Measurements from ENCODE around the gene GHR.
"Not testable (repeated sequence)": the region's sequence is repeated elsewhere in the genome, so short reads cannot be mapped to it uniquely, and the experiment has no call there.

GHR gene

DNA sequence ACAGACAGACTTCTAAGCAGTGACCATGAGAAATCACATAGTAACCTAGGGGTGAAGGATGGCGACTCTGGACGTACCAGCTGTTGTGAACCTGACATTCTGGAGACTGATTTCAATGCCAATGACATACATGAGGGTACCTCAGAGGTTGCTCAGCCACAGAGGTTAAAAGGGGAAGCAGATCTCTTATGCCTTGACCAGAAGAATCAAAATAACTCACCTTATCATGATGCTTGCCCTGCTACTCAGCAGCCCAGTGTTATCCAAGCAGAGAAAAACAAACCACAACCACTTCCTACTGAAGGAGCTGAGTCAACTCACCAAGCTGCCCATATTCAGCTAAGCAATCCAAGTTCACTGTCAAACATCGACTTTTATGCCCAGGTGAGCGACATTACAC lies 295.4 kb downstream of the GHR start:
- no peak for DNase-seq (ENCODE audit: low read depth)

DNA sequence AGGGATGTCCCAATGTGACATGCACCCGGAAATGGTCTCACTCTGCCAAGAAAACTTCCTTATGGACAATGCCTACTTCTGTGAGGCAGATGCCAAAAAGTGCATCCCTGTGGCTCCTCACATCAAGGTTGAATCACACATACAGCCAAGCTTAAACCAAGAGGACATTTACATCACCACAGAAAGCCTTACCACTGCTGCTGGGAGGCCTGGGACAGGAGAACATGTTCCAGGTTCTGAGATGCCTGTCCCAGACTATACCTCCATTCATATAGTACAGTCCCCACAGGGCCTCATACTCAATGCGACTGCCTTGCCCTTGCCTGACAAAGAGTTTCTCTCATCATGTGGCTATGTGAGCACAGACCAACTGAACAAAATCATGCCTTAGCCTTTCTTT lies 295.8 kb downstream of the GHR start:
- no peak for DNase-seq (ENCODE audit: low read depth)

DNA sequence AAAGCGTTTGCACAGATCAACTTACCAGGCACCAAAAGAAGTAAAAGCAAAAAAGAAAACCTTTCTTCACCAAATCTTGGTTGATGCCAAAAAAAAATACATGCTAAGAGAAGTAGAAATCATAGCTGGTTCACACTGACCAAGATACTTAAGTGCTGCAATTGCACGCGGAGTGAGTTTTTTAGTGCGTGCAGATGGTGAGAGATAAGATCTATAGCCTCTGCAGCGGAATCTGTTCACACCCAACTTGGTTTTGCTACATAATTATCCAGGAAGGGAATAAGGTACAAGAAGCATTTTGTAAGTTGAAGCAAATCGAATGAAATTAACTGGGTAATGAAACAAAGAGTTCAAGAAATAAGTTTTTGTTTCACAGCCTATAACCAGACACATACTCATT lies 297.0 kb downstream of the GHR start:
- DNase-seq (ENCODE audit: low read depth) = no peak

DNA sequence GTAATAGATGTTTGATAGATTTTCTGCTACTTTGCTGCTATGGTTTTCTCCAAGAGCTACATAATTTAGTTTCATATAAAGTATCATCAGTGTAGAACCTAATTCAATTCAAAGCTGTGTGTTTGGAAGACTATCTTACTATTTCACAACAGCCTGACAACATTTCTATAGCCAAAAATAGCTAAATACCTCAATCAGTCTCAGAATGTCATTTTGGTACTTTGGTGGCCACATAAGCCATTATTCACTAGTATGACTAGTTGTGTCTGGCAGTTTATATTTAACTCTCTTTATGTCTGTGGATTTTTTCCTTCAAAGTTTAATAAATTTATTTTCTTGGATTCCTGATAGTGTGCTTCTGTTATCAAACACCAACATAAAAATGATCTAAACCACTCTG lies 298.2 kb downstream of the GHR start:
- DNase-seq (ENCODE audit: low read depth) = no peak

DNA sequence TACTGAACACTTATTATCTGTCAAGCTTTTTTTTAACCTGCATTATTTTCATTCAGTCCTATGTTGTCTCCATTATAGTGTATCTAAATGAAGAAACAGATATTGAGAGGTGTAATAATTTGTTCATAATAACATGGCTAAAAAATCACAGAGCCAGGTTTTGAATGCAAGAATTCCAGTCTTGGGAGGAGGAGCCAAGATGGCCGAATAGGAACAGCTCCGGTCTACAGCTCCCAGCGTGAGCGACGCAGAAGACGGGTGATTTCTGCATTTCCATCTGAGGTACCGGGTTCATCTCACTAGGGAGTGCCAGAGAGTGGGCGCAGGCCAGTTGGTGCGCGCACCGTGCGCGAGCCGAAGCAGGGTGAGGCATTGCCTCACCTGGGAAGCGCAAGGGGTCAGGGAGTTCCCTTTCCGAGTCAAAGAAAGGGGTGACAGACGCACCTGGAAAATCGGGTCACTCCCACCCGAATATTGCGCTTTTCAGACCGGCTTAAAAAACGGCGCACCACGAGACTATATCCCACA lies 311.4 kb downstream of the GHR start:
- not testable (repeated sequence) for DNase-seq (ENCODE audit: low read depth)

DNA sequence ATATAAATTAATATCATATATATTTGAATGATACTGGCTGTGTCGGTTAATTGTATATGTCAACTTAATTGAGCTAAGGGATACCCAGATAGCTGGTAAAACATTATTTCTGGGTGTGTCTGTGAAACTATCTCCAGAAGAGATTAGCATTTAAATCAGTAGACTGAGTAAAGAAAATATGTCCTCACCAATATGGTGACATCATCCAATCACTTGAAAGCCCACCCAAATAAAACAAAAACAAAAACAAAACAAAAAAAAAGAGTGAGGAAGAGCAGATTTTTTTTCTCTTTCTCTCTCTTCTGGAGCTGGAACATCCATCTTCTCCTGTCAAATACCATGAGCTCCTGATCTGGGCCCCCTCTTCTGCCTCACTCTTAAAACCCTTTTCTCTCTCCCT lies 317.7 kb downstream of the GHR start:
- DNase-seq (ENCODE audit: low read depth) = no peak

DNA sequence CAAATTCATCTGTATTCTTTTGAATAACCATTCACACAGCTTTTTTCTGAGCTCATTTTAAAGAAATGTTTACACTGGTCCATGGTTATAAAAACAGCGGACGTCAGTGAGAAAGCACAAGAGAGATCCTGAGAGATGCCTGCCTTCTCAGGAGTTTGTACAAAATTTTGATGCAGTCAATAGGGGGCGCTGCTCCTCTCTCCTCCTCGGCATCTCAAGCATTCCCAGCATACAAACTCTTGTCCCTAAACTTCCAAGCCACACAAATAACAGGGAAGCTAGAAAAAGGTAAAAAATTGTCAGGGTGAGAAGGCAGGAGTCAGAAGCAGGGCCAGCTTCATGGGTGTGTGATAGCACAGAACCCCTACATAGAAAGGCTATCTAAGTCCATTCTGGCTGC lies 322.2 kb downstream of the GHR start:
- no peak for DNase-seq (ENCODE audit: low read depth)

DNA sequence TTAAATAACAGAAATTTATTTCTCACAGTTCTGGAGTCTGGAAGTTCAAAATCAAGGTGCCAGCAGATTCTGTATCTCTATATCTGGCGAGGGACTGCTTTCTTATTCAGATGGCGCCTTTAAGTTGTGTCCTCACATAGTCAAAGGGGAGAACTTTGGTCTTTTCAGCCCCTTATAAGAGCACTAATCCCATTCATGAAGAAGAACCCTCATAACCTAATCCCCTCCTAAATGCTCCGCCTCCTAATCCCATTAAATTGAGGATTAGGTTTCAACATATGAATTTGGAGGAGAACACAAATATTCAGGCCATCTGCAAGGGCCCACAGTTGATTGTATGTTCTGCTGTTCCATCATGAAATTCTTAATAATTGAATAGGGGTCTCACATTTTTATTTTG lies 322.6 kb downstream of the GHR start:
- no peak for DNase-seq (ENCODE audit: low read depth)

DNA sequence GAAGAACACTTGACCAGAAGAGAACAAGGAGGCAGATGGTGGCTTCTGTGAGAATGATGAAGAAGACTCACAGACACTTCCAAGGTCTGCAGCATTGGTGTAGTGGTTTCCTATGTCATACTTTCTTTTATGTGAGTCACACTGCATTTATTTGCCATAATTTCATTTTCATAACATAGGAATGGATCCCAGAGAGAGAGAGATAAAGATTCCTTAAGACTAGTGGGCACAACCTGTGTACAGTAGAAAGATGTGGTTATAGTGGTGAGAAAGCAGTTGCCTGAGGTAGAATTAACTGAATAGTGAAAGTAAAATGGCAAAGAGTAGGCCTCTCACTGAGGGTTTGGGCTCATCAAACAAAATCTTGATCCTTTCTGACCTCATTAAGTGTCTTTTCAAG lies 325.8 kb downstream of the GHR start:
- no peak for DNase-seq (ENCODE audit: low read depth)

DNA sequence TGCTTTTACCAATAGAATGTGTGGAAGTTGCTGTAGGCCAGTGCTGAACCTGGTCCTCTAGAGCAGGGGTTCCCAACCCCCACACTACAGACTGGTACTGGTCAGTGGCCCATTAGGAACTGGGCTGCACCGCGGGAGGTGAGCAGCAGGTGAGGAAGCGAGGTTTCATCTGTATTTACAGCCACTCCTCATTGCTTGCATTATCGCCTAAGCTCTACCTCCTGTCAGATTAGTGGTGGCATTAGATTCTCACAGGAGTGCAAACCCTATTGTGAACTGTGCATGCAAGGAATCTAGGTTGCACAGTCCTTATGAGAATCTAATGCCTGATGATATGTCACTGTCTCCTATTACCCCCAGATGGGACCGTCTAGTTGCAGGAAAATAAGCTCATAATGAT lies 327.3 kb downstream of the GHR start:
- no peak for DNase-seq (ENCODE audit: low read depth)

DNA sequence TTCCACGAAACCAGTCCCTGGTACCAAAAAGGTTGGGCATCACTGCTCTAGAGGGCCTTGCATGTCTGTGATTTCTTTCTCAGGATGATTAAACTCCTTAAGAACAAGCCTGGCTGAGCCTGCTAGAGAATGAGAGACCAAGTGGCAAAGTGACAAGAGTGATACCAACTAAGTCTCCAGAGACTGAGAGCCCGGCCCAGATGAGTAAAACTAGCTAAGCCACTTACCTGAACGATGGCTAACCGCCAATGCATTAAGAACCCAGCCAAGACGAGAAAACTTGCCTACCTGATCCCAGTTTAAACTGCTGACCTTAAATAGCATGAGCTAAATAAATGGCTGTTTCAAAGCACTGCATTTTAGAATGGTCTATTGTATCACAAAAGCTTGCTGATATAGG lies 327.8 kb downstream of the GHR start:
- no peak for DNase-seq (ENCODE audit: low read depth)

DNA sequence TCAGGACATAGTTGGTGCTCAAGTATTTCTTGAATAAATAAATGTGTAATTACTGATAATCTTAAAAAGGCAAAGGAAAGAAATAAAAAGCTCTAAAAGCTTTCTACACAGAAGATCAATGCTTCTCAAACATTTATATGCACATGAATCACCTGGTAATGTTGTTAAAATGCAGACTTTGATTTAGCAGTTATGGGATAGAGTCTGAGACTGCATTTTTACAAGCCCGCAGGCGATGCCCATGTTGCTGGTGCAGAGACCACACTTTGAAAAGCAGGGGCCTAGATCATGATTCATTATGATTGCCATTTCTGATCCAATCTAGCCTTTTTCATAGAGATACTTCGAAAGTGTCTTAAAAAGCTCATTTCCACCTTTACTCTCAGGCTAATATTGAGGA lies 329.9 kb downstream of the GHR start:
- DNase-seq (ENCODE audit: low read depth) = no peak

DNA sequence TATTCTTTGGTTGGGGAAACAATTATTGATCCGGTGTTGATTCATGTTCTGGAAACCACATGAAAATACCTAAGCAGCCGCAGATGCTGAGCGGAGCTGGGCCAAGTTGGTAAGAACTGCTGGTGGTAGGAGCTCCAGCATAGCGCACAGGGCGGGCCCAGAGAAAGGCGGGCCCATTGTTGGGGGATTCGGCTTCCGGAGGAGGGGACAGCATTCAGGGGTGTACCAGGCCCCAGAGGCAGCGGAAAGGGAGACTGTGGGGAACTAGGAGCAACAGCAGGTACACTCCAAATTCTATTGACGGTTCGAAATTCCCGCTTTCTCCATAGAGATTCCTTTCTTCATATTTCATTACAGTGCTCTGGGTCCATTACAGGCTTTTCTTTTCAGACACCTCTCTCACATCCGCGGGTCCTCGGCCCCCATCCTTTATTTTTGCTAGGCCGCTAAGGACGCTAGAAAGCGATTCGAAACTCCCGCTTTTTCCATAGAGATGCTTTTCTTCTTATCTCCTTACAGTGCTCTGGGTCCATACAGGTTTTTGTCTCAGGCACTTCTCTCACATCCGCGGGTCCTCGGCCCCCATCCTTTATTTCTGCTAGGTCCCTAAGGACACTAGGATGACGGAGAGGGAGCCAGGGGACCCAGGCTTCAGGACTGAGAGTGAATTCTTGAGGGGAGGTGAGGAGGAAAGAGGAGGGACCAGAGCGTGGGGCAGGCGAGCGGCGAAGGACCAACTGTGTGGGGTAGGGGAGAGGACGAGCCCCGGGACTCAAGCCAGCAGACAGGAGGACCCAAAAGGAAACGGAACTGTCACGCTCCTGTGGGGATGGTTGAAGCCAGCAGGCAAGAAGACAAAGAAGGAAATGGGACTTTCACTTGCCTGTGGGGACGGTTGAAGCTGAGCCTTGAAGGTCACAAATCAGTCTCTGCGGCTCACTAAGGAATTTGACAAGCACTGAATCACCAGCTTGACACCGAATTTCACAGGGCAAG lies 333.7 kb downstream of the GHR start, which contains the start of gene CCDC152:
Gene CCDC152, plus strand, starts transcription at position 213 of the 996 bp plus-strand sequence. CDS start 2,304 bp downstream, outside the sequence.
- no peak for DNase-seq (ENCODE audit: low read depth)

DNA sequence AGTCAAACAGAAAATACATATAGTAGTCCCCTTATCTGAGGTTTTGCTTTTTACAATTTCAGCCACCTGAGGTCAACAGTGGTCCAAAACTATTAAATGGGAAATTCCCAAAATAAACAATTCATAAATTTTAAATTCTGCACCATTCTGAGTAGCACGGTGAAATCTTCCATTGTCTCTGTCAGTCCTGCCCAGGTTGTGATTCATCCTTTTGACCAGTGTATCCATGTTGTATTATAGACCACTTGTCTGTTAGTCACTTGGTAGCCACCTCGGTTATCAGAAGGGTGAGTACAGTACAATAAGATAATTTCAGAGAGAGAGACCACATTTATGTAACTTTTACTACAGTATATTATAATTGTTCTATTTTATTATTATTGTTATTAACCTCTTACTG lies 336.2 kb downstream of the GHR start:
- no peak for DNase-seq (ENCODE audit: low read depth)

DNA sequence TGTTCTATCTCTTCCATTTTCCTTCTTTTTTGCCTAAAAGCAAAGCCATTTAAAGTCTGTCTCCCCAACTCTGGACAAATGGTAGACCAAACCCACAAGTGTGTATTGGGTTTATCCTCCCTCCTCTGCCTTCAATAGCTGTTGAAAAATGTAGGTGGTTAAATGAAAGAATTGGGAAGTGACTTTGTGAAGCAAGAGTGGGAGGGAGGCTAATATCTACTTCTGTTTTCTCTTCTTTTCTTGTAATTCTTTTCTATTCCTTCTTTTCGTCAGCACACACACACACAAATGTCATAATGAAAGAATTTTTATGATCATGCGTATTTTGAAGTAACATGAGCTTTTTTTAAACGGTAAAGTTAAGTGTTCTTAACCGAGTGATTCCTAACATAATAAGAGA lies 337.2 kb downstream of the GHR start:
- DNase-seq (ENCODE audit: low read depth) = no peak

DNA sequence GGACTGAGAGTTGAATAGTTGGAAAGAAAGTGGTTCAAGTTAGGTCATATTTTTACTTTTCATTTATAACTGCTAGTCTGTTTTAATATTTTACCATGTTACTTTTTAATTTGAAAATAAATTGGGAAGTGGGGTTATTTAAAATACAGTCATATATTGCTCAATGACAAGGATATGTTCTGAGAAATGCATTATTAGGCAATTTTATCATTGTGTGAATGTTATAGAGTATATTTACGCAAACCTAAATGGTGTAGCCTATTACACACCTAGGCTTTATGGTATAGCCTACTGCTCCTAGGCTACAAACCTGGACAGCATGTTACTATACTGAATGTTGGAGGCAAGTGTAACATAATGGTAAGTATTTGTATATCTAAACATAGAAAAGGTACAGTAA lies 338.6 kb downstream of the GHR start:
- DNase-seq (ENCODE audit: low read depth) = no peak

DNA sequence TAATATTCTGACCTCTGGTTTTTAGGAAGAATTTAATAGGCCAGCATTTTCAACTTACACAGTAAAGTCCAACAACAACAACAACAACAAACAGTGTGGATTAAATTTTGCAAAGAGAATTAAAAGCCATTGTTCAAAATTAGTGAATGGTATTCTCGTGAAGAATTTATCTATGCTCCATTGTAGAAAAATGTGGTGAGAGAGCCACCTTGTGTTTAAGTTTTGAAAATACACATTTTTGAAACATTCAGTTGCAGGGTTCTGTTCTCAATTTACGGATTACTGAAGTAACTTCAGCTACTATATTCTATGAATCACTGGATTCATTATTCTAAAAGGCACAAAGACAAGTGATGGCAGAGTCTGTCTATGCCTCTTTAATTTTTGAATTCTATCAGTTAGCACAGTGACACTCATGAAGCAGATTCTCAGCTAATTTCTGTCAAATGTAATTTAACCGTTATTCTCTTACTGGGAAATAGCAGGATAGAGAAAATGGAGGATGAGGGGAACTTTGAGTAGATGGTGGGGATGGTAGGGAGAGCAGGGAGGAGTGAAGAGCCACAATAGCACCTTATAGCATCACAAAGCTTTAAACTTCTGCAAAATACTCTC lies 344.4 kb downstream of the GHR start:
- DNase-seq (ENCODE audit: low read depth) = no peak

DNA sequence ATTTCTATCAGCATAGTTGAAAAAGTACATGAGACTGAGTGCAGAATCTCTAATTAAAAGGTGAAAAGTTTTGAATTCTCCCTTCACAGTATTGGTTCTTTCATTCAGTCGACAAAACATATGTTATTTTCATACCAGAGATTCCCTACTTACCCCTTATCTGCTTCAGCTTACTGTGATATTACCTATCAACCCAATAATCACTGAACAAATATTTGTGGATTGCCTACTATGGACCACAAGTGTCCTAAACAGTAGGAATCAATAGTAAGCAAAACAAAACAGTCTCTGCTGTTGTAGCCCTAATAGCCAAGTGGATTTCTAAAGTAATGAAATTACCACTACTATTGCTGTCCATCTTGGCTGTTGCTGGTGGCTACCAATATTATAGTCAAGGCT lies 344.9 kb downstream of the GHR start:
- DNase-seq (ENCODE audit: low read depth) = no peak

DNA sequence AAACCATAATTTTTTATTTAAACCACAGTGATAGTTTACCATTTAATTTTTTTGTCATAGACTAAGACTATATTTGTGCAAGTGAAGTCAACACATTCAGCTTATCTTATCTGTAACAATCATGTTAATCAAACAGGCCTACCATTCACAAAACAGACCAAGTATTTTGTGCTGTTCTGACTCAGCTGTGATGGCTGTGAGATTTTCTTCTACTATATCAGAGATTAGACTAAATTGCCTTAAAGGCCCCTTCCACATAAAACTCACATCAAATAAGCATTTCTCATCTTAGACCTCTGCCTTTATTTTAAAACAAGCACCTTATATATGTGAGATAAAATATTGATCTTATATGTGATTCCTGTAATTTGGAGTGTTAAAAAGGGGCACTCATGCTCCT lies 346.8 kb downstream of the GHR start:
- no peak for DNase-seq (ENCODE audit: low read depth)

Measured in stimulated activated CD8-positive, alpha-beta memory T cell treated with anti-CD3 and anti-CD28 coated beads, Interleukin-15, amount 100 ng/mL, for 24 hours (primary cell).